Retinal pigment epithelial cell (primary cell): ENCODE measurements around the gene OR51E2.

Experiments used
- DNase-seq: peaks from one replicate; pipeline ENCODE4 v3.0.0-alpha.2; 2010; ENCODE audit warnings: low read depth
- H3K4me3 ChIP-seq: 2 replicates; pipeline ENCODE4 v1.5.1; 2011; ENCODE audit warnings: mild to moderate bottlenecking, low read length, control low read depth, moderate library complexity
- CTCF ChIP-seq: conservative IDR thresholded peaks from 2 replicates; pipeline ENCODE4 v1.5.1; 2011; ENCODE audit warnings: low read depth, low read length, control low read depth, inconsistent platforms

Gene OR51E2

GRCh38 chr11:4704054-4704789, 6.6 kb upstream of the OR51E2 start, which contains the start of gene MMP26:
TSS of gene MMP26 (plus strand) at chr11:4704784.
- TF ChIP-seq CTCF = no peak
- no peak for DNase-seq
- H3K4me3 ChIP-seq = no peak within 1 kb of the TSS

DNA sequence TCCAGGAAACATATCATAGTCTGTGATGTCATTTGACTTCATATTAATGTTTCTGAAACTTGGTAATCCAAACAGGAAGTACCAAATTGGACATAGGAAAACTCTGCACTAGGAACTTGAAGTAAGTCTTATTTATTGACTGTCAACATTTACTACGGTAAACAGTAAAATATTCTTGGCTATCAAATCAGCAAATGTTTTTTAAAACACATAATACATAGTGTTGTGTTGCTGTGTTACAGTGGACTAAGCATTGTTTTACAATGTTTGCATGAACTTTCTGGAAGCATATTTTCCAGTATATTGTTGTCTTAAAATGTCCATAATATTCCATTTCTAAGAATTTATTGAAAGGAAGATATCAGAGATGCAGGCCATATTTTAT, 2.8 kb upstream of the OR51E2 start:
- no peak for TF ChIP-seq CTCF
- DNase-seq = no peak
- no peak overlapping the region for H3K4me3 ChIP-seq

DNA sequence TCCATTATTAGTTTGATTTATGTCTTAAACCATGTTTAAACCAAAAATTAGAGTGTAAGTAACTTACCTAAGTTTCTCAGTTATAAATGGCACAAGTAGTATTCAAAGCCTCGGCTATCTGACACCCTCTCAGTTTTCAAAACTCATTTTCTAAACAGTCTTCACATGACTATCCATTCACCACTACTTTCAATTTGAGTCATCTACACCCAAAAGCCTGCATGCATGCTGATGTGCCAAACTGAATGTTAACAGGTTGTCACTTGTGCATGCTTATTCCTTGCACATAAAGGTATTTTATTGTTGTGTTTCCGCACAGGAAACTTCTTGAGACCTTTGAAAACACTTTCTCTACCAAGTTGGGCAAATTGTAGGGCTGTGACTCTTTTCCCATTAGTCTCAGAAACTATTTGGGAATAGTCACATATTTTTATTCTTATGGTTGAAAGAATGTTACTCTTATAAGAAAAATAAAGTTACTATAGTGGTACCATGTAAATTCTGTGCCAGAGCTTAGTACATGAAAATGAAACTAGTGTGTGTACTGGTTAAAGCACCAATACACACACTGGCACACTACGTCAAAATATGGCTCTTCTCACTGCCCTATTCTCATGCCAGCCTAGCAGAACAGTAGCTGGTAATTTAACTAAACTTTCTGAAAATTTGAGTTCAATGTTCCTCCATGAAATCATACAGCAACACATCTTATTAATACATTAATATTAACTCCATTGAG, 2.2 kb upstream of the OR51E2 start:
- TF ChIP-seq CTCF = no peak
- no peak for DNase-seq
- H3K4me3 ChIP-seq = no peak overlapping the region

GRCh38 chr11:4695442-4695841, 2.2 kb downstream of the OR51E2 start:
- TF ChIP-seq CTCF = no peak

GRCh38 chr11:4684631-4685285, 12.9 kb downstream of the OR51E2 start:
- no peak for DNase-seq
- no peak for TF ChIP-seq CTCF
- no peak overlapping the region for H3K4me3 ChIP-seq

More at GRCh38 chr11:4695442-4695841, 2.2 kb downstream of the OR51E2 start:
- DNase-seq = peak; percentile 69
- no peak overlapping the region for H3K4me3 ChIP-seq

DNA sequence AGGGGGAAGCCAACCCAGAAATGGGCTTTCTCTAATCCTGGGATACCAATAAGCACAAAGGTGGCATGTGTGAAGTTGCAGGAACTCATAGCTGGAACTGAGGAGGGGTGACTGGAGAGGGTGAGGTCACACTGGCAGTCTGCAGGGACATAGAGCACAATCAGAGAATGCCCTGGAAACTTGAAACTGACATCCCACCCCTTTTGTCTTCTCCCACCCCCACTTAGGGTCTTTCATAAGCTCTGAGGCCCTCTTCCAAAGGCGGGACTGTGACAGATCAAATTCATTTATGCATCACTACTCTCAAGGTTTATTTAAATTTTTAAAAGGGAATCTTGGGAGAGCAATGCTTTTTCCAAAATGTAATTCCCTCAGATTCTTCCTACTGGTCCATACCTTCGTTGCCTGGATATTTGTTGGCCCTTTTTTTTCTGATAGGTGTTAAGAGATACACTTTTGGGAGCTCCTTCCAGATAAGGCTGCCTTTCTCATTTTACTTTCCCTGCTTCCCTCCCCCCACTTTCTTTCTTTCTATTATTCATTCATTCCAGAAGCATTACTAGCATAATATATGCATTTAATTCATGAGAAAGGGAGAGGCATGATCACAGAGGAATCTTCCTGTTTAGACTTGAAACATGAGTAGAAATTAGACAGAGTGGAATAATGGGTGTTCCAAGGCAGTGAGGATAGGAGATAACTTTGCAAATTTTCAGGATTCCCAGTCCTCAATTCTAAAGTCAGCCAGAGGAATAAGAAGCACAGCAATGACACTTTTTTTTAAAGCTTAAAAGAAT, 14.8 kb downstream of the OR51E2 start:
- no peak overlapping the region for H3K4me3 ChIP-seq
- no peak for DNase-seq
- TF ChIP-seq CTCF = no peak
